HG03354 (cell line): ENCODE results near the gene CTRB1.

ENCODE experiments used
- ATAC-seq: cut with Tn5 transposase; IDR thresholded peaks from one replicate; pipeline ENCODE4 v1.9.1; 2021; ENCODE audit warnings: mild to moderate bottlenecking; ENCODE audit not compliant: unreplicated experiment, poor library complexity, severe bottlenecking

The CTRB1 gene

DNA sequence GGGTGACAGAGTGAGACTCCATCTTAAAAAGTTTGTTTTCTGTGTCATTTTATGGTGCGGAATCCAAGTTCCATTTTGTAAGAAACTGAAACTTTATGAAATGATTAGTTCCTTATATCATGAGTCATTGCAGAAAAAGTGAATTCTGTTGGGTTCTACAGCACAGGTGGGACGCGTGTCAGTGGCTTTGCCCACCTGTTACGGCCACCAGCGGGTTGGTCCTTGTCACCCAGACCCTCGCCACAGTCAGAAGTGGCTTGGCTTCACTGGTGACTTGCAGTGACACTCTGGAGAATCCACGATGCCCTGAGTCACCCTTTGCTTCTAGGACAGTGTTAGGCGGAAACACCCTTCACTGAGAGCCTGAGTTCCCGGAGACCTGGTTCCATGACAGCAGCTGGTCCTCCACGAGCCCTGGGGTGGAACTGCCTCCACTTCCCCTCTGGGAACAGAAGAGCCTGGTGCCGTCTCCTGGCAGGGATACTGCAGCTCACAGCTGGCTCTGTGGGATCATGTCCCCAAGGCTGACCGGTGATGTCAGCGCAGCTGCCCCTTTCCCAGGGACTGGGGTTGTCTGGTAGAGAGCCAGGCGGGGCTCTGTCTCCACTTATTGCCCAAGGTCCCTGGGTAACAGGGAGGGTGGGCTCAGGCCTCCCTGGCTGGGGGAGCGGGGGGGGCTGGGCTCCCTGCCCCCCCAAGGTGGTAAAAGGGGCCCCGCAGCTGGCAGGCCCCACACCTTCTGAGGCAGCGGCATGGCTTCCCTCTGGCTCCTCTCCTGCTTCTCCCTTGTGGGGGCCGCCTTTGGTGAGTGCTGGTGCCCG, at the start of gene CTRB1:
Gene CTRB1, plus strand, starts transcription at position 733 of the 821 bp plus-strand sequence. Its CDS starts 20 bp downstream, at position 753.
- peak; percentile 75 for ATAC-seq

DNA sequence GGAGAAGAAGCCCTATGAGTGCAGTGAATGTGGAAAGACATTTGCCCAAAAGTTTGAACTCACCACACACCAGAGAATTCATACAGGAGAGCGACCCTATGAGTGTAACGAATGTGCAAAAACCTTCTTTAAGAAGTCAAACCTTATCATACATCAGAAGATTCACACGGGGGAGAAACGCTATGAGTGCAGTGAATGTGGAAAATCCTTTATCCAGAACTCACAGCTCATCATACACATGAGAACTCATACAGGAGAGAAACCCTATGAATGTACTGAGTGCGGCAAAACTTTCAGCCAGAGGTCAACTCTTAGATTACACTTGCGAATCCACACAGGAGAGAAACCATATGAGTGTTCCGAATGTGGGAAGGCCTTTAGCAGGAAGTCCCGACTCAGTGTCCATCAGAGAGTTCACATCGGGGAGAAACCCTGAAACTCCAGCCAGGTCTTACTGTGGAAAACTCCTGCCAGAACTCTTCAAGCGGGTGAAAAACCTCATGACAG, 48.8 kb upstream of the CTRB1 start:
- ATAC-seq = no peak

DNA sequence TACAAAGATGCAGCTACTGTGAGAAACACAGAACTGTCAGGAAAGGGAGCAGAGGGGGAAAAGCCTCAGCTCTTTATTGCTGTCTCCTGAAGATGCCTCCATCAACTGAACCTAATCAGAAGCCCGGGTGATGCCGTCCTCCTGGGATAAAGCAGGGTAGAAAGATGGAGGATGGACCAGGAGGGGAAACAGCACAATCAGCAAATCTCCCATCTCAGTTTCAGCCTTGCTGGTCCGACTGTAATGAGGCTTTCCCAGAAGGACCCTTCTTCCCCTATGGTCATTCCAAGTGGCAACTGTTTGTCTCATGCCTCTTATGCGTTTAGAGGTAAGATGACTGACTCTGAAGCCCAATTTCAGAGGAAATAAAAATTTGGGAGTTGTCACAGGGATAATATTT, 46.2 kb upstream of the CTRB1 start:
- no peak for ATAC-seq

DNA sequence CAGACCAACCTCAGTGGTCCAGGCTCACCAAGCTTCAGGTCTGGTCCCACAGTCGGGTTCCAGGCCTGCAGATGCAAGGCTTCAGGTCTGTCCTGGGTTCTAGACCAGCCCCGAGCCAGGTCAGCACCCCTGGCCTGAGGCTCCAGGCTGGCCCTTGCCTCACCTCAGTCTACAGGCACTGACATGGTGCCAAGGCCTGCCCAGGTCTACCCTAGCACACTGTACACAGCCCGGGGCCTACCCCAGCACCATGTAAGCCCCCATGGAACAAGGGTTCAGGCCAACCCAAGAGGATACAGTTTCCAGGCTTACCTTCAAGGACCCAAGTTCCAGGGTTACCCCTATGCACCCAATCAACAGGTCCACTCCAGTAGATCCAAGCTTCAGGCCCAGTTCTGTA, 43.7 kb upstream of the CTRB1 start:
- no peak for ATAC-seq

DNA sequence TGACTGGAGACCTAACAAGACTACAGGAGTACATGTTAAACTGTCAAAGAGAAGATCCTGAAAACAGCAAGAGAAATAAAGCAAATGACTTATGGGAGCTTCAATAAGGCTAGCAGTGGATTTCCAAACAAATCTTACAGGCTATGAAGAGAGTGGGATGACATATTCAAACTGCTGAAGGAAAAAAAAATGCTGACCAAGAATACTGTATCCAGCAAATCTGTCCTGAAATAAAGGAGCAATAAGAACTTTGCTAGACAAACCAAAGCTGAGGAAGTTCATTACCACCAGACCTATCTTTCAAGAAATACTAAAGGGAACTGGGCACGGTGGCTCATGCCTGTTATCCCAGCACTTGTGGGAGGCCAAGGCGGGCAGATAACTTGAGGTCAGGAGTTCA, 41.9 kb upstream of the CTRB1 start:
- no peak for ATAC-seq

DNA sequence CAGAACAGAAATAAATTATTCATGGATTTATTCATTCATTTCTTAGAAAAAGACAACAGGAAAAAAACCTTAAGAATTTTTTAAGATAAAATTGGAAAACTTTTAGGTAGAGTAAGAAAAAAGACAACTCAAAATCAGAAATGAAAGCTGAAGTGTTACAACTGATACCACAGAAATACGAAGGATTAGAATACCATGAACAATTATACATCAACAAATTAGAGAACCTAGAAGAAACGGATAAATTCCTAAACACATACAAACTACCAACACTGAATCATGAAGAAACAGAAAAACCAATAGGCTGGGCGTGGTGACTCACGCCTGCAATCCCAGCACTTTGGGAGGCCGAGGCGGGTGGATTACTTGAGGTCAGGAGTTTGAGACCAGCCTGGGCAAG, 39.6 kb upstream of the CTRB1 start:
- no peak for ATAC-seq

DNA sequence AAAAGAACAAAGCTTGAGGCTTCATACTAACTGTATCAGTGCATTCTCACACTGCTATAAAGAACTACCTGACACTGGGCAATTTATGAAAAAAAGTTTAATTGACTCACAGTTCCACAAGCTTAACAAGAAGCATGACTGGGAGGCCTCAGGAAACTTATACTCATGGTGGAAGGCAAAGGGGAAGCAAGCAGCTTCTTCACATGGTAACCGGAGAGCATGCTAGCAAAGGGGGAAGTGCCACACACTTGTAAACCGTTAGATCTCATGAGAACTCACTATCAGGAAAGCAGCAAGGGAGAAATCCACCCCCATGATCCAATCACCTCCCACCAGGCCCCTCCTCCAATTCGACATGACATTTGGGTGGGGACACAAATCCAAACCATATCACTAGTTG, 37.2 kb upstream of the CTRB1 start:
- no peak for ATAC-seq

DNA sequence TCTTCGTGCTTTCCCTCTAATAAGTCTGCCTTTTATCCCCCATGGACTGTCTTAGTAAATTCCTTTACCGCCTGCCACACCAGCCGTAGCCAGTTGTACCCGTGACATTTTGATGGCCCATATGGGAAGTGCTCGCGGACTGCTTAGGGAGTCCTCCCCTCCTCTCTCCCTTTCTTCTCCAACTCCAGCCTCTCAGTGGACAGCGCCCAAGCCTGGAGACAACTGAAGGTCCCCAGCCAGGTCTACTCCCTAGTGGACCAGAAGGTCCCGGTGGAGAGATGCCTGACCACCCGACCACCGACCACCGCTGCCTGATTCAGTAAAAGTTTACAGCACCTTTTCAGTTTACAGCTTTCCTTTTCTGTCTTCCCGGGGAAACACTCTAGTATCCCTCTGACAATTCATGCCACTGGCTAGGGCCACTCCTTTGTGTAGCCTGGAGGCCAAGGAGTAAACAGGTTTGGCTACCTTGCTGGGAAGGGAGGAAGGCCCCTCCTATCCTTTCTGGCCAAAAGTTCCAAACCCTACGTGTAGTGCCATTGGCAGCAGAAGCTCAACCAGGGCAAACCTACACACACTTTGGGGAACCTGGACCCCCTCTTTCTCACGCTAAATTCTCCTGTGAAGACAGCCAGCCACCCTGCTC, 29.8 kb upstream of the CTRB1 start:
- ATAC-seq = no peak

DNA sequence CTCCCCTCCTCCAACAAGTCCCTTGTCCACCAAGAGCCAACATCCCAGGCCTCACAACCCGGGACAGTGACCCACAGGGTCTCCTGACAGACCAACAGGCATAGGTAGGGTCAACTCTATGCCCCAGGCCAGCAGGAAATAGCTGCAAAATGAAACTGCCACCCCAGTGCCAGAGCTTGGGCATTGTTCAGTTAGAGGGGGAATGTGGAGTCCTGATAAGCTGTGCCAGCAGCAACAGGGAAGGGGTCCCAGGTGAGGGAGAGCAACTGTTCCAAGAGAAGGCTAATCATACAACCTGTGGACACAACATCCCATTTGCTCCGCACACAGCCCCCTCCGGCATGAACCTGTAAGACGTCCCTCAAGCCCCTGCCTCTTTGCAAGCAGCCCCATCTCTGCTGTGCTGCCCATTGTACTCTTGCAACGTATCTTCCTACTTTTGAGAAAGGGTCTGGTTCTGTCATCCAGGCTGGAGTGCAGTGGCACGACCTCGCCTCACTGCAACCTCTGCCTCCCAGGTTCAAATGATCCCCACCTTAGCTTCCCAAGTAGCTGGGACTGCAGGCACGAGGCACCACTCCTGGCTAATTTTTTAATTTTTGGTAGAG, 29.0 kb upstream of the CTRB1 start:
- no peak for ATAC-seq

DNA sequence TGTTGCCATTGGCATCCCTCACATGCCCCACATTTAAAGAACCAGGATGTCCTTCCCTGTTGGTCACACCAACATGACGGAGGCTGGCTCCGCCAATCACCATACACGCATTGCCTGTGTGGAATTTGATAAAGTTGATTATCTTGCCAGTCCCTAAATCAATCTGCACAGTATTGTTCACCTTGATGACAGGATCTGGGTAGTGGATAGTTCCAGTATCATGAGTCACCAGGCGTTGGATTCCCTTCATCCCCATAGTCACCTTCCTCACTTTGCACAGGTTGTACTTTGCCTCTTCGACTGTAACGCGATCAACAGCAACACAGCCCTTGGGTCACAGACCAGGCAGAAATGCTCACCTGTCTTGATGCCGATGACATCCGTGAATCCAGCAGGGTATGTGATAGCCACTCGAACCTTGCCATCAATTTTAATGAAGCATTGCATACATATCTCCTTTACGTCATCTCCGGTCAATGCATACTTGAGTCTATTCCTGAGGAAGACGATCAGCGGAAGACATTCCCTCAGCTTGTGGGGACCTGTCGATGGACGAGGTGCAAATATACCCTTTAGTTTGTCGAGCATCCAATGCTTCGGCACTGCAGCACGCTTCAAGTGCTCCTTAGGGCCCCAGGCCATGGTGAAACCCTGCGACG, 26.1 kb upstream of the CTRB1 start:
- no peak for ATAC-seq

DNA sequence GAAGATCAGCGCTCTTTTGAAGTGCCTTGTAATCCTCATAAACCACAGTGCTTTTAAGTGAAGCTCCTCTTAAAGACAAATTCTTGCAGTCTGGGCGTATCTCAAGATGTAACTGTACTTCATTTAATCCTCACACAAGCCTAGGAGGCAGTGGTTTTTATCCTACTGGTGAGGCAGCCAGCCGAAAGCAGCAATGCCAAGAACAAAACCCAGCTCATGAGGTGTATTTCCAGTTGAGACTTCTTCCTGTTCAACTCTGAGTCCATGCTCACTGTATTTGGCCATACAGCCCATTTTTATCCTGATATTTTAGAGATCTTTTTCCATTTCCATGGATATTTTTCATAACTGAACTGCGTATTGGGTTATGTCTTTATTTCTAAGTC, 25.5 kb upstream of the CTRB1 start:
- no peak for ATAC-seq

DNA sequence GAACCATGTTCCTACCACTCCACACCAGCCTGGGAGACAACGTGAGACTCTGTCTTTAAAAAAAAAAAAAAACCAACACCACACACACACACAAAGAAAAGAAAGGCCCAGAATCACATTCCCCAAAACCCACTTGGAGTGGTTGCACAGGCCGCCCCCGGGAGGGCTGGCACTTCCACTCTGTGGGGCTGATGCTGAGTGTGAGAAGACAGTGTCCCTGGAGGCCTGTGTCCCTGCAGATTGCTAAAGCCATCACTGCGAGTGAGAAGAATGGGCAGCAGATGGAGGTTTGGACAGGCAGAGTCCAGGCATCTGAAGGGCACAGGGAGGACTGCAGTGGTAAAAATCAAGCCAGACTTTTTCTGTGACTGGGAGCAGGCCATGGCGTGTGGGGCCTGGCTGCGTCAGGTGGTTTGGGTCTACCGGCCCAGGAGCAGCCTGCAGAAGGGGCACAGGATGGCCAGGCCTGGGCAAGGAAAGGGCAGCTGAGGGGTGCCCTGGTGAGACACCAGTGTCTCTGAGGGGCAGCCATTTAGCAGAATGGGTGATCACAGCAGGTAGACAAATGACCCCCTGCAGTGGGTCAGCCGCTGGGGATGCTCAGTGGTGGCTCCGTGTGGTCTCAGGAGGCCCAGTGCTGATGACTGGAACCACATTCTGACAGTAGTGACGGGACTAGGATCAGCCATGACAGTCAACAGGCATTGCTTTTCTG, 24.9 kb upstream of the CTRB1 start:
- ATAC-seq = no peak

DNA sequence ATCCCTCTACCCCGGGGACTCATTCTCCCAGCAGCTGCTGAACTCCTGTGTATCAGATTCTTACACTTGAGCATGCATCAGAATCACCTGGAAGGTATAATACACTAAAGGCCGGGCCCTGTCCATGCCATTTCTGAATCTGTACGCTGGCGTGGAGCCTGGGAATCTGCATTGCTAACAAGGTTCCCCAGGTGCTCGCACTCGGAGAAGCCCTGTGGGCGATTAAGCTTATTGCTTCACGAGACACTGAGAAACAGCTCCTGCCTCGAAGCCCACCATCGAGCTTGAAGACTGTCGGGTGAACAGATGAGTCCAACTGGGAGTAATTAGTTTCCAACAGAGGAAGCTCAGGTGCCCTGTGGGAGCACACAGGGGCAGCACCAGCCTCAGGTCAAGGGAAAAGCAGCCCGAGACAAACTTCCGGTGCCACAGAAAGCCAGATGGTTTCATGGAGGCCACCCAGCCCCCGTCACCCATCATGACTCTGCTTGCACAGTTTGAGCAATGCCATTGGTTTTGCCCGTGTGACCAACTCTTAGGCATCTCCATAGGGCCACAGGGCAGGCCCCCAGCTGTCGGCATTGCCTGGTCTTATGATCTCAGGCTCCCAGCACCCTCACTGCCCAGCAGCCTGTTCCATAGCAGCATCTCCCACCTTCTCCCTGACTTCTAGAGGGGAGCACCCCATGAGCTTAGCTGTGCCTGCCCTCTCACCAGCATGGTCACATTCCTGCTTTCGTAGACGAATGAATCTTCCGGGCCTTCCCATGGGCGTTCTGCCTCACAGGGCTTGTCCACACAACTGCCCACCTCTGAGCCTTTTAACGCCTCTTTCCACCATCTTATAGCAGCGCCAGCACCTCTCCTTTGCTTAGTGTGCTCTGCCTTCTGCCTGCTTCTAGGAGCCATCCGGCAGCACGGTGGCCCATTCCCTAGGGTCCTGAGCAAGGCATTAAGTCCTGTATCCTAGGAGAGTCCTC, 22.7 kb upstream of the CTRB1 start:
- ATAC-seq = no peak

DNA sequence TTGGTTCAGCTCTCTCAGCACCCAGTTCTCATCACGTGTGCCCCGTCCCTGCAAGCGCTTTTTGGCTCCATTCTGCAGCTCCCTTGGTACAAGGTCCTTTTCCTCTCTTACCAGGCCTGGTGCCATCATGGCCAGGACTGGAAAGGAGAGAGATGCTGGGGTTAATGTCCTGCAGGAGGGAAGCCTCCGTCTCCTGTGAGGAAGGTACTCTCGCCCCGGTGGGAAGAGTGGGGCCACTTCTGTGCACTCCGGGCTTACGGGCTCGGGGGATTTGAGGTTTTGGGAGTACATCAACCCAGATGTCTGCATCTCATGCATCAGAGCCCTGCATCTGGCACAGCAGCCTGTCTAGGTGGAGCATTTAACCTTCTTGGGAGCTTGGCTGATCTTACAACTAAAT, 22.0 kb upstream of the CTRB1 start:
- no peak for ATAC-seq

DNA sequence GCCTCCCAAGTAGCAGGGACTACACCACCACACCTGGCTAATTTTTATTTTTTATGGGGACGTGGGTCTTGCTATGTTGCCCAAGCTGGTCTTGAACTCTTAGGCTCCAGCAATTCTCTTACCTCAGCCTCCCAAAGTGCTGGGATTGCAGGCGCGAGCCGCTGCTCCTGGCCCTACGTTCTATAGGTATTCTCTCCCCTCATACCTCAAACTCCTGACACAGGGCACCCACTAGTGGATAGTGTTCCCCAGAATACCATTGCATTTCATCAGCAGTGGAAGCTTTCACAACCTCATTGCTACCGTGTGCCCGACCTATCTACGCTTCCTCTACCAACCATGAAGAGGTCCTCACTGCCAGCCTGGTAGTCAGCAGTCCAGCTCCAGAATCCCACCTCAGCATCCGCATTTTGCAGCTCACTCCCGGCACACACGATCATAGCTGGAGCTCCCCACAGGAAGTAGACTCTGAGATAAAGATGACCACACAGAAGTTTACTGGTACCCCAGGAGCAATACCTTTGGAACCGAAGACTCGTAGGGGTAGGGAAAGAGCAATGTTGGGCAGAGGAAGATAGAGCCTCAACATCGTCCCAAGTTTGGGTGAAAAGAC, 21.2 kb upstream of the CTRB1 start:
- no peak for ATAC-seq

DNA sequence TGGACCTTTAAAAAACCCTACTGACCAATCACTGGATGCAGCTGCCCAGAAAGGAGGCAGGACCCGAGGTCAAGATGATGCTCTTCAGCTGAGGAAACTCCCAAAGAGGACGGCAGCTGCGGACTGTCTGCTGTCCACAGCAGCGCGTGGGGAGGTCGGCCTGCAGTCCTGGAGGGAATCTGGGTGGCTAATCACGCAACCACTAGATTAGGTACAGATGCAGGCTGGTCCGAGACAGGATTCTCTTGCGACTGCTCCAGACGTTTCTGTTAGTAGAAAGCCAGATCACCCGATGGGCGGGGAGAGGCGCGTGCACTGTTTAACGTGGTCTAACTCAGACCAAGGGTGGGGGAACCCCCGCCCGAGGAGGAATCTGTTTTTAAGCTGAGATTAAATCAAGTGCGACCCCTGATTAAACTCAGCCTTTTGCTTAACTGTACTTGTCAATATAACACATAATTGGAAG, 20.6 kb upstream of the CTRB1 start:
- no peak for ATAC-seq

DNA sequence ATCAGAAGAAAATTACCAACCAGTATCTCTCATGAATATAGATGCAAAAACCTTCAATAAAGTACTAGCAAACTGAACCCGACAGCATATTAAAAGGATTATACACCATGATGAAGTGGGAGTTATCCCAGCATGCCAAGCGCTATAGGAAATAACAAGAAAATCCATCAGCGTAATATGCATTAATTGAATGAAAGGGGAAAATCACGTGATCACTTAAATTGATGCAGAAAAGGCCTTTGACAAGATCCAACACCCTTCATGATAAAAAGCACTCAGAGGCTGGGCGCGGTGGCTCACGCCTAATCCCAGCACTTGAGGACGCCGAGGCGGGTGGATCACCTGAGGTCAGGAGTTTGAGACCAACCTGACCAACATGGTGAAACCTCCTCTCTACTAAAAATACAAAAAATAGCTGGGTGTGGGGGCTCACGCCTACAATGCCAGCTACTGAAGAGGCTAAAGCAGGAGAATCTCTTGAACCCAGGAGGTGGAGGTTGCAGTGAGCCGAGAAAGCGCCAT, 16.7 kb upstream of the CTRB1 start:
- no peak for ATAC-seq

DNA sequence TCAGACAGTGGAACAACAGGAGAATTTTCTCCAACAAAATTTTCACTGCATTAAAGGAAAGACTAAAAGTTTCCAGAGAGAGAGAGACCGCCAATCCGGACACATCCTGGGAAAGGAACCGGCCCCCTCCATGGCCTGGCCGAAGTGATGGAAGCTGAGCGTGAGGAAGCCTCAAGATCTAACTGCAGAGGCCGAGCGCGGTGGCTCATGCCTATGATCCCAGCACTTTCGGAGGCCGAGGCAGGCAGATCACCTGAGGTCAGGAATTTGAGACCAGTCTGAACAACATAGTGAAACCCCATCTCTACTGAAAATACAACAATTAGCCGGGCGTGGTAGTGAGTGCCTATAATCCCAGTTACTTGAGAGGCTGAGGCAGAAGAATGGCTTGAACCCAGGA, 15.7 kb upstream of the CTRB1 start:
- no peak for ATAC-seq
